Stomach (tissue), 9 donors: ENCODE measurements around the gene GALNT17. TPM values are rescaled to one million over a fixed set of nuclear protein-coding genes. Genes with fewer than 3 reads are reported as not detected.

Source experiments
- DNase-seq, 2 donors: peaks; one replicate each; pipeline versions ENCODE4 v3.0.0 to v3.0.0-alpha.2; 2013 to 2019
- H3K27ac ChIP-seq, 5 donors: fragments of 200-600 bp in 4 of 5; sonication (generic) in 4 of 5; one replicate each; pipeline ENCODE4 v1.5.1; 2013 to 2019; ENCODE audit warnings: mild to moderate bottlenecking in 1 of 5, moderate library complexity in 1 of 5
- H3K27me3 ChIP-seq, 3 donors: fragments of 200-600 bp; sonication (generic); one replicate each; pipeline ENCODE4 v1.5.1; 2017 to 2019; ENCODE audit warnings: mixed run types in 1 of 3
- H3K36me3 ChIP-seq, 4 donors: fragments of 200-600 bp; sonication (generic); 1 replicate in 3 of 4; 2 replicates in 1 of 4; pipeline ENCODE4 v1.5.1; 2016 to 2019
- H3K4me1 ChIP-seq, 4 donors: fragments of 200-600 bp; sonication (generic); one replicate each; pipeline ENCODE4 v1.5.1; 2016 to 2019
- H3K4me3 ChIP-seq, 4 donors: fragments of 200-600 bp; sonication (generic) in 3 of 4; one replicate each; pipeline ENCODE4 v1.5.1; 2016 to 2019; ENCODE audit warnings: mild to moderate bottlenecking in 1 of 4
- H3K9me3 ChIP-seq, 4 donors: fragments of 200-600 bp; sonication (generic); one replicate each; pipeline ENCODE4 v1.5.1; 2016 to 2019
- EP300 ChIP-seq: sonication (generic); formaldehyde crosslinking; IDR thresholded peaks from one replicate; pipeline ENCODE4 v1.6.1; 2017; ENCODE audit warnings: antibody characterized with exemption
- POLR2A ChIP-seq, 4 donors: fragments of 450-650 bp; IDR thresholded peaks; one replicate each; pipeline ENCODE4 v1.6.1; 2016; ENCODE audit warnings: antibody characterized with exemption in 4 of 4, control low read depth in 2 of 4, mild to moderate bottlenecking in 1 of 4, moderate library complexity in 1 of 4
- POLR2AphosphoS5 ChIP-seq, 3 donors: sonication (generic); formaldehyde crosslinking; IDR thresholded peaks; one replicate each; pipeline ENCODE4 v1.6.1; 2016; ENCODE audit warnings: antibody characterized with exemption in 3 of 3
- WGBS, 5 donors: extraction: QIAGEN DNeasy Blood & Tissue Kit in 3 of 5; methylation state at CpG; one replicate each; pipeline versions ENCODE4 v1.1.5 to v1.1.7; 2013 to 2018; 5-methylcytosine and 5-hydroxymethylcytosine counted together
- intact Hi-C: fragments of 100-400 bp; cut with DNase I; formaldehyde crosslinking; loops from one replicate; pipeline ENCODE4 v1.15.1; 2023; ENCODE audit warnings: low total_unique reads
- polyA plus RNA-seq, 3 donors: library from polyadenylated mRNA; stranded (reverse); fragments of 200-250 nt; gene quantifications; one replicate each; pipeline ENCODE4 v1.2.3, GENCODE V29; 2013
- total RNA-seq, 5 donors: library from RNA; depleted of rRNA; stranded (reverse); fragments of >200 nt; gene quantifications; one replicate each; pipeline versions ENCODE4 v1.1.0 to v1.2.3, GENCODE V29; 2014 to 2016
- TF ChIP-seq, protein P1 (sequence below), 7 experiments: fragments of 450-650 bp in 4 of 7; fragments of 200-600 bp in 3 of 7; sonication (generic) in 3 of 7; IDR thresholded peaks; one replicate each; pipeline ENCODE4 v1.5.1; 2016 to 2019; ENCODE audit warnings: antibody characterized with exemption in 7 of 7, control low read depth in 2 of 7, mild to moderate bottlenecking in 1 of 7
- donor health status: healthy with polysubstance abuse.
- donor health status: Bipolar disorder and iron deficiency.
- donor health status: healthy.

The GALNT17 gene
- total and polyA plus RNA-seq, 8 donors, result 0.76 to 12.5 (median 1.6) TPM; not detected in 1

DNA sequence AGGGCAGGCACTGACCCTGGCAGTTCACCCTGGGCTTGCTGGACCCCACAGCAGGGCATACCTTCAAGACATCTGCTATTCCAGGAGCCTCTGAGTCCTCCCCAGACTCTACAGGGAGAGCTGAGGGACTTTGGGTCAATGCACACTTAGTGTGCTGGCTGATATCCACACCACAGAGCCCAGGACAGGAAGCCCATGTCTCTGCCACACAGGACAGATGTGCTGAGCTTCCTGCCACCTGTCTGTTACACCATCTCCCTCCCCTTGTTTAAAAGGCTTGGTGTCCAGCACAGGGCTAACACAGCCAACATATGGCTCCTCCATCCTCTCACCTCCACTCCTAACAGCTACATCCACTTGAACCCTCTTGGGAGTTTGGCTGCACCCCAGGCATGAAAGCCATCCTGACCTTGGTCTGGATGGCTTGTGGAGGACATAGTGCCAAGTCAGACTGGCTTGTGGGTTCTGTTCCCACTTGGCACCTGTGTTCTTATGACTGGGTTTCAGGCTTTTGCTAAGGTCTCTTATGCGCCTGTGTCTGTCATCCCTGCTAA lies 529.8 kb downstream of the GALNT17 start:
- 89 to 100% (median 93%) methylated on average over 1 of the region's 1 CpG for WGBS, 5 donors
- H3K36me3 ChIP-seq, result no peaks in the 10 kb centered on the region
- no peak for TF ChIP-seq EP300
- TF ChIP-seq, protein P1, sequence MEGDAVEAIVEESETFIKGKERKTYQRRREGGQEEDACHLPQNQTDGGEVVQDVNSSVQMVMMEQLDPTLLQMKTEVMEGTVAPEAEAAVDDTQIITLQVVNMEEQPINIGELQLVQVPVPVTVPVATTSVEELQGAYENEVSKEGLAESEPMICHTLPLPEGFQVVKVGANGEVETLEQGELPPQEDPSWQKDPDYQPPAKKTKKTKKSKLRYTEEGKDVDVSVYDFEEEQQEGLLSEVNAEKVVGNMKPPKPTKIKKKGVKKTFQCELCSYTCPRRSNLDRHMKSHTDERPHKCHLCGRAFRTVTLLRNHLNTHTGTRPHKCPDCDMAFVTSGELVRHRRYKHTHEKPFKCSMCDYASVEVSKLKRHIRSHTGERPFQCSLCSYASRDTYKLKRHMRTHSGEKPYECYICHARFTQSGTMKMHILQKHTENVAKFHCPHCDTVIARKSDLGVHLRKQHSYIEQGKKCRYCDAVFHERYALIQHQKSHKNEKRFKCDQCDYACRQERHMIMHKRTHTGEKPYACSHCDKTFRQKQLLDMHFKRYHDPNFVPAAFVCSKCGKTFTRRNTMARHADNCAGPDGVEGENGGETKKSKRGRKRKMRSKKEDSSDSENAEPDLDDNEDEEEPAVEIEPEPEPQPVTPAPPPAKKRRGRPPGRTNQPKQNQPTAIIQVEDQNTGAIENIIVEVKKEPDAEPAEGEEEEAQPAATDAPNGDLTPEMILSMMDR (IDR thresholded peaks at IDR 0.05), result no peak
- TF ChIP-seq POLR2AphosphoS5 (IDR thresholded peaks at IDR 0.05), result no peak
- no peak for TF ChIP-seq POLR2A (IDR thresholded peaks at IDR 0.05)
- no peak overlapping the region for H3K4me3 ChIP-seq
- H3K27me3 ChIP-seq, result no peaks in the 10 kb centered on the region
- no peak overlapping the region for H3K27ac ChIP-seq
- H3K4me1 ChIP-seq, result no peaks in the 10 kb centered on the region
- intact Hi-C loops, result no loop called here
- no peak for DNase-seq
- peaks cover 0 to 30% (median 17%) of the 10 kb centered on the region in 4 donors for H3K9me3 ChIP-seq

DNA sequence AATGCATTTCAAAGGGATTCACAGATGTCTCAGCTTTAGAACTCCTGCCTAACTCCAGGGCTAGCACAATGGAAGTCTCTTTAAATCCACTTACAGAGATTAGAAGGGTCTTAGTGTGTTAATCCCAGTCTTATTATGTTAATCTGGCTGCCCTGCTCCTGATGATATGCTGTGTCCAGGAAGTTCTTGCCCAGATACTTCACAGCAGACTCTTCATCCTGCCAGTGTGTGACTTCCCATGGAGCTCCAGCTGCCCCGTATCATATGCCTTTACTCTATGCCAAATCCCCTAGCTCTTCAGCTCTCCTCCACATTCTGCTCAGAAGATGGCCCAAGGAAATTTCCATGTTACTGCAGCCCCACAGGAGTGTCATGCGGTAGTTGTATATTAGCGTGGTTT lies 533.8 kb downstream of the GALNT17 start:
- intact Hi-C loops, result no loop called here
- Histone ChIP-seq H3K36me3 (no peaks in the 10 kb centered on the region), H3K9me3 (peaks cover 0 to 30% (median 17%) of the 10 kb centered on the region in 4 donors), H3K27ac (no peak overlapping the region), H3K4me3 (no peak overlapping the region), H3K27me3 (no peaks in the 10 kb centered on the region), H3K4me1 (no peaks in the 10 kb centered on the region)
- 90 to 98% (median 93%) methylated on average over 3 of the region's 3 CpGs for WGBS, 5 donors
- DNase-seq, result no peak
- TF ChIP-seq POLR2AphosphoS5 (IDR thresholded peaks at IDR 0.05) (no peak), POLR2A (IDR thresholded peaks at IDR 0.05) (no peak), EP300 (no peak)
- TF ChIP-seq, protein P1 (IDR thresholded peaks at IDR 0.05), result no peak

DNA sequence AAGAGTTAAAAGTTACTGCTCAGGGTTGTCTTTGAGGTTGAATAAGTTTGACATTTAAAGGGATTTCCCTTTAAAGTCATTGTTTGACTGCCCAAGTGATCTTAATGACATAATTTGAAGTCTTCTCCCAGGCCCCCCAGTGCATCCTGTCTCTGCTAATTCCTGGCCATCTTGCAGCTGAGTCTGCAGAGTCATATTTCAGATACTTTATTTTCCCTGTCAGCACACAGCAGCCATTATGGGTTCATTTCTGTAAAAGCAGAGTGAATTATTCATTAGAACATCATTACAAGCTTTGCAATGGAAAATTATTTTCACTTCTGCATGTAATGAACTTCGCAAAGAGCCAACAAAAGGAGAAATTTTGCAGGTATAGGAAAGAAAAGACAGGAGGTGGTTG lies 536.6 kb downstream of the GALNT17 start:
- Histone ChIP-seq H3K4me1 (no peaks in the 10 kb centered on the region), H3K27me3 (no peaks in the 10 kb centered on the region), H3K27ac (no peak overlapping the region), H3K36me3 (no peaks in the 10 kb centered on the region), H3K4me3 (no peak overlapping the region), H3K9me3 (peaks cover 0 to 18% (median 10%) of the 10 kb centered on the region in 4 donors)
- no peak for DNase-seq
- intact Hi-C loops, result no loop called here
- TF ChIP-seq EP300, result no peak
- TF ChIP-seq, protein P1 (IDR thresholded peaks at IDR 0.05), result no peak
- TF ChIP-seq POLR2A (IDR thresholded peaks at IDR 0.05), result no peak
- TF ChIP-seq POLR2AphosphoS5 (IDR thresholded peaks at IDR 0.05), result no peak
- WGBS, 5 donors, result 83 to 95% (median 92%) methylated on average over 1 of the region's 1 CpG

DNA sequence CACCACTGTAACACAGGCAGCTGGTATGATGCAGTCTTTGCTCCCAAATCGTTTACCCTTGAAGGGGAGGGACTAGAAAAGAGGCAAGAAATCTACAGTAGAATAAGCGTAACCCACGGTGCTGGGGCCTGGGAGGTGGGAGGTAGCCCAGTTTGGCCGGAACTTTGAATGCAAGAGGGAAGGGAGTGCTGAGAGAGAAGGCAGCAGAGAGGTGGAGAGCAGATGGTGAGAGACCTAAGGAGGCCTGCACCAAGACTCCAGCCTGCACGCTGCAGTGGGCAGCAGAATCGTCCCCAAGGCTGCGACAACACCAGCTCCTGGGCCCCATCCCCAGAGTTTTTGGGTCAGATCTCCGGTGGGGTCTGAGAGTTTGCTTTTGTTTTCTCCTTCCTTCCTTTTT lies 547.5 kb downstream of the GALNT17 start:
- no peak for DNase-seq
- H3K27me3 ChIP-seq, result no peaks in the 10 kb centered on the region
- H3K4me1 ChIP-seq, result no peaks in the 10 kb centered on the region
- H3K27ac ChIP-seq, result no peak overlapping the region
- 48 to 58% (median 55%) methylated on average over 8 of the region's 8 CpGs for WGBS, 5 donors
- TF ChIP-seq EP300 (no peak), POLR2AphosphoS5 (IDR thresholded peaks at IDR 0.05) (no peak), POLR2A (IDR thresholded peaks at IDR 0.05) (no peak)
- TF ChIP-seq, protein P1 (IDR thresholded peaks at IDR 0.05), result no peak
- intact Hi-C loops, result no loop called here
- H3K4me3 ChIP-seq, result no peak overlapping the region
- no peaks in the 10 kb centered on the region for H3K36me3 ChIP-seq
- H3K9me3 ChIP-seq, result no peaks in the 10 kb centered on the region
